H9 (cell line): ENCODE results near the gene ZNF444. TPM values are rescaled to one million over a fixed set of nuclear protein-coding genes. Genes with fewer than 3 reads are reported as not detected.

ENCODE experiments used
- DNase-seq: peaks from one replicate; pipeline ENCODE4 v3.0.0-alpha.2; 2017
- H2AFZ ChIP-seq: one replicate; pipeline ENCODE4 v1.6.1; 2013; ENCODE audit warnings: mild to moderate bottlenecking, low read length, control low read depth, moderate library complexity
- H2AK5ac ChIP-seq: 2 replicates; pipeline ENCODE4 v1.6.1; 2013; ENCODE audit warnings: low read length, control low read depth, mixed read lengths; ENCODE audit not compliant: insufficient read length
- H2BK120ac ChIP-seq: one replicate; pipeline ENCODE4 v1.6.1; 2013; ENCODE audit warnings: low read depth, mild to moderate bottlenecking, low read length, control low read depth, inconsistent platforms; ENCODE audit not compliant: poor library complexity, severe bottlenecking
- H2BK12ac ChIP-seq: 2 replicates; pipeline ENCODE4 v1.6.1; 2013; ENCODE audit warnings: low read length, control low read depth, mixed read lengths, low read depth; ENCODE audit not compliant: insufficient read length
- H2BK15ac ChIP-seq: 2 replicates; pipeline ENCODE4 v1.6.1; 2013; ENCODE audit warnings: low read depth, low read length, control low read depth
- H2BK20ac ChIP-seq: one replicate; pipeline ENCODE4 v1.6.1; 2013; ENCODE audit warnings: low read depth, mild to moderate bottlenecking, low read length, control low read depth, inconsistent platforms; ENCODE audit not compliant: poor library complexity, severe bottlenecking
- H2BK5ac ChIP-seq: 2 replicates; pipeline ENCODE4 v1.6.1; 2013; ENCODE audit warnings: low read length, control low read depth, mixed read lengths; ENCODE audit not compliant: insufficient read length
- H3K14ac ChIP-seq: 2 replicates; pipeline ENCODE4 v1.6.1; 2013; ENCODE audit warnings: low read length, control low read depth; ENCODE audit not compliant: insufficient read depth
- H3K18ac ChIP-seq: 2 replicates; pipeline ENCODE4 v1.6.1; 2013; ENCODE audit warnings: low read depth, mild to moderate bottlenecking, mixed read lengths, low read length, control low read depth; ENCODE audit not compliant: insufficient read length
- H3K23ac ChIP-seq: 2 replicates; pipeline ENCODE4 v1.6.1; 2013; ENCODE audit warnings: low read length, control low read depth, mixed read lengths, low read depth; ENCODE audit not compliant: insufficient read length
- H3K23me2 ChIP-seq: 2 replicates; pipeline ENCODE4 v1.6.1; 2013; ENCODE audit warnings: low read depth, mild to moderate bottlenecking, mixed read lengths, low read length, control low read depth; ENCODE audit not compliant: insufficient read length, poor library complexity, severe bottlenecking
- H3K27ac ChIP-seq: 2 replicates; pipeline ENCODE4 v1.5.1; 2013; ENCODE audit warnings: low read length, control low read depth, mixed read lengths, low read depth; ENCODE audit not compliant: insufficient read length
- H3K27me3 ChIP-seq: 2 replicates; pipeline ENCODE4 v1.6.1; 2013; ENCODE audit warnings: low read length, control low read depth, inconsistent platforms; ENCODE audit not compliant: insufficient read depth
- H3K4ac ChIP-seq: 2 replicates; pipeline ENCODE4 v1.6.1; 2013; ENCODE audit warnings: low read depth, mild to moderate bottlenecking, control low read depth, inconsistent platforms, low read length, moderate library complexity
- H3K4me1 ChIP-seq: 2 replicates; pipeline ENCODE4 v1.6.1; 2013; ENCODE audit warnings: low read length, control low read depth, inconsistent platforms; ENCODE audit not compliant: insufficient read depth
- H3K4me2 ChIP-seq: 2 replicates; pipeline ENCODE4 v1.6.1; 2013; ENCODE audit warnings: low read length, control low read depth, mixed read lengths; ENCODE audit not compliant: insufficient read length, insufficient read depth
- H3K56ac ChIP-seq: 2 replicates; pipeline ENCODE4 v1.6.1; 2013; ENCODE audit warnings: low read depth, mild to moderate bottlenecking, mixed read lengths, low read length, control low read depth; ENCODE audit not compliant: insufficient read length
- H3K79me1 ChIP-seq: 2 replicates; pipeline ENCODE4 v1.6.1; 2013; ENCODE audit warnings: low read depth, mild to moderate bottlenecking, moderate library complexity, low read length, control low read depth, inconsistent platforms; ENCODE audit not compliant: insufficient read depth, poor library complexity, severe bottlenecking
- H3K79me2 ChIP-seq: 2 replicates; pipeline ENCODE4 v1.6.1; 2013; ENCODE audit warnings: low read length, control low read depth, inconsistent platforms; ENCODE audit not compliant: insufficient read depth
- H3K9ac ChIP-seq: 2 replicates; pipeline ENCODE4 v1.6.1; 2013; ENCODE audit warnings: low read length, control low read depth, mixed read lengths; ENCODE audit not compliant: insufficient read length; ENCODE audit errors: extremely low read depth
- H3K9me3 ChIP-seq: one replicate; pipeline ENCODE4 v1.6.1; 2013; ENCODE audit warnings: low read depth, low read length, inconsistent platforms; ENCODE audit not compliant: control insufficient read depth
- H3T11ph ChIP-seq: one replicate; pipeline ENCODE4 v1.6.1; 2013; ENCODE audit warnings: mild to moderate bottlenecking, low read length, control low read depth, inconsistent platforms
- H4K20me1 ChIP-seq: one replicate; pipeline ENCODE4 v1.6.1; 2013; ENCODE audit not compliant: control insufficient read depth, insufficient read length, insufficient read depth
- H4K5ac ChIP-seq: 2 replicates; pipeline ENCODE4 v1.6.1; 2013; ENCODE audit warnings: low read depth, mild to moderate bottlenecking, mixed read lengths, low read length, control low read depth; ENCODE audit not compliant: insufficient read length
- H4K8ac ChIP-seq: replicated peaks from 2 replicates; pipeline ENCODE4 v1.6.1; 2013; ENCODE audit warnings: low read length, control low read depth, mixed read lengths, low read depth; ENCODE audit not compliant: insufficient read length
- H4K91ac ChIP-seq: 2 replicates; pipeline ENCODE4 v1.6.1; 2013; ENCODE audit warnings: low read depth, mild to moderate bottlenecking, moderate library complexity, mixed read lengths, low read length, control low read depth; ENCODE audit not compliant: insufficient read length
- H3K27ac Mint-ChIP-seq, 3 experiments: 2 replicates in 2 of 3; 3 replicates in 1 of 3; pipeline ENCODE4 v1.8.0; 2020 to 2021; ENCODE audit warnings: mixed read lengths in 3 of 3, mild to moderate bottlenecking in 1 of 3, moderate library complexity in 1 of 3
- H3K27me3 Mint-ChIP-seq: 2 replicates; pipeline ENCODE4 v1.8.0; 2021; ENCODE audit warnings: low read depth, mild to moderate bottlenecking, moderate library complexity, mixed read lengths
- H3K36me3 Mint-ChIP-seq, 3 experiments: 2 replicates in 2 of 3; 3 replicates in 1 of 3; pipeline ENCODE4 v1.8.0; 2020 to 2021; ENCODE audit warnings: low read depth in 3 of 3, mixed read lengths in 3 of 3; ENCODE audit not compliant: insufficient read depth in 1 of 3
- H3K4me1 Mint-ChIP-seq, 2 experiments: 2 replicates each; pipeline ENCODE4 v1.8.0; 2020; ENCODE audit warnings: mixed read lengths in 2 of 2
- H3K4me3 Mint-ChIP-seq, 2 experiments: 2 replicates in 1 of 2; 3 replicates in 1 of 2; pipeline ENCODE4 v1.8.0; 2020 to 2021; ENCODE audit warnings: mild to moderate bottlenecking in 2 of 2, mixed read lengths in 2 of 2, moderate library complexity in 1 of 2
- H3K9me3 Mint-ChIP-seq, 2 experiments: 2 replicates in 1 of 2; 3 replicates in 1 of 2; pipeline ENCODE4 v1.8.0; 2020; ENCODE audit warnings: mild to moderate bottlenecking in 2 of 2, mixed read lengths in 2 of 2, moderate library complexity in 1 of 2
- CTCF ChIP-seq: fragments of 200-600 bp; sonication (generic); conservative IDR thresholded peaks from 3 replicates; pipeline ENCODE4 v1.8.0; 2021; ENCODE audit warnings: antibody characterized with exemption, mild to moderate bottlenecking
- WGBS: extraction: QIAGEN DNeasy Blood & Tissue Kit; methylation state at CpG from one replicate; pipeline ENCODE4 v1.1.7; 2013; ENCODE audit warnings: missing lambda C conversion rate, low lambda C conversion rate, mixed read lengths; ENCODE audit not compliant: insufficient read length; ENCODE audit errors: extremely low coverage; 5-methylcytosine and 5-hydroxymethylcytosine counted together
- total RNA-seq: library from RNA; stranded (reverse); gene quantifications from 2 replicates; pipeline ENCODE4 v1.2.1, GENCODE V29; 2021

ZNF444 gene
- total RNA-seq, 1 experiment from 2014 or later = 49.7 TPM

- Histone ChIP-seq H3K27ac (no peak overlapping the region), H2BK15ac (no peak overlapping the region), H3K18ac (no peak overlapping the region), H4K91ac (no peak overlapping the region), H3K9ac (no peak overlapping the region), H3K23ac (no peak overlapping the region), H3K79me2 (no peaks in the 10 kb centered on the region), H3K4me2 (no peak overlapping the region), H3K9me3 (no peaks in the 10 kb centered on the region), H3K14ac (no peak overlapping the region), H4K20me1 (no peaks in the 10 kb centered on the region), H2BK20ac (no peak overlapping the region), H4K5ac (no peak overlapping the region), H3K27me3 (no peaks in the 10 kb centered on the region), H4K8ac (no peak overlapping the region), H2AFZ (no peak overlapping the region), H2BK12ac (no peak overlapping the region), H3T11ph (no peak overlapping the region), H2BK120ac (no peak overlapping the region), H3K23me2 (no peaks in the 10 kb centered on the region), H2AK5ac (no peak overlapping the region), H3K56ac (no peak overlapping the region), H2BK5ac (no peak overlapping the region), H3K4ac (no peak overlapping the region), H3K4me1 (peaks cover 2% of the 10 kb centered on the region; the same call in 1 of the 2 replicates), H3K79me1 (no peaks in the 10 kb centered on the region)
- Mint-ChIP-seq H3K4me1 (peaks cover 19 to 20% of the 10 kb centered on the region in 2 experiments), H3K4me3 (no peak overlapping the region), H3K9me3 (no peaks in the 10 kb centered on the region; a peak in 2 of 5 replicates), H3K27me3 (no peaks in the 10 kb centered on the region), H3K36me3 (peaks cover 21 to 28% (median 27%) of the 10 kb centered on the region in 3 experiments), H3K27ac (peak overlapping the region in 1 of 3 experiments; percentile 64; a peak in 1 of 7 replicates)
- no peak for TF ChIP-seq CTCF
- no peak for DNase-seq
- no CpG with 5 or more reads among the region's 11 CpGs for WGBS
Observed at GRCh38 chr19:56156768-56157167, 15.7 kb downstream of the ZNF444 start.
